Hippocampal formation (tissue), 2 donors: ENCODE measurements around the gene DEXI.

ENCODE experiments used
- DNase-seq, 2 donors: peaks; one replicate each; lab custom pipeline; 2025; lab: John Stamatoyannopoulos, UW

The DEXI gene

DNA sequence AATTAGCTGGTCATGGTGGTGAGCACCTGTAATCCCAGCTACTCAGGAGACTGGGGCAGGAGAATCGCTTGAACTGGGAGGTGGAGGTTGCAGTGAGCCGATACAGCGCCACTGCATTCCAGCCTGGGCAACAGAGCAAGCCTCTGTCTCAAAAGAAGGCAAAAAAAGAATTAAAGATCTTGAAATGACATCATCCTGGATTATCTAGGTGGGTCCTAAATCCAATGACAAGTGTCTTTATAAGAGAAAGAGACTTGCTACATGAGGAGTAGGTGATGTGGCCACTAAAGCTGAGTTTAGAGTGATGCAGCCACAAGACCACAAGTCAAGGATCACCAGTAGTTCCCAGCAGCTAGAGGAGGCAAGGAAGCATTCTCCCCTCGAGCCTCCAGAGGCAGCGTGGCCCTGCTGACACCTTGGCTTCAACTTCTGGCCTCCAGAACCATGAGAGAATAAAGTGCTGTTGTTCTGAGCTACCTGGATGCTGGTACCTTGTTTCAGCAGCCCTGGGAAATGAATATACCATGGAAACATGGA lies 49.4 kb downstream of the DEXI start:
- DNase-seq = no peak

DNA sequence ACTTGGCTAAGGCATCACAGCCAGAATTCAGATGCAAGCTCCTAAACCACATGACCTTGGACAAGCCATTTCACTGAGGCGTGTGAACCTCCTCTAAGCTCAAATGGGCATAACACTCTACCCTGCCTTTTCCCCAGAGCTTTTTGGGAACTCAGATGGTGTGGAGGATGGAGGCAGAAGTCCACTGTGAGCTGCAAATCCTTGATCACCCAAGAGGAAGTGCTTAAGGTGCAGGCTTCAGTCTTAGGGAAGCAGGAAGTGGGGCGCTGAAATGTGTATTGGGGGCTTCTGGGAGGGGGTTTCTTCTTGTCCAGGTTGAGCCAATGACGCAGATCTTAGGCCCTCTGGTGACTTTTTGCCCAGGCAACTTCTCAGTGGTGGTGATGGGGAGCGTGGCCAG lies 52.4 kb downstream of the DEXI start:
- DNase-seq = no peak

DNA sequence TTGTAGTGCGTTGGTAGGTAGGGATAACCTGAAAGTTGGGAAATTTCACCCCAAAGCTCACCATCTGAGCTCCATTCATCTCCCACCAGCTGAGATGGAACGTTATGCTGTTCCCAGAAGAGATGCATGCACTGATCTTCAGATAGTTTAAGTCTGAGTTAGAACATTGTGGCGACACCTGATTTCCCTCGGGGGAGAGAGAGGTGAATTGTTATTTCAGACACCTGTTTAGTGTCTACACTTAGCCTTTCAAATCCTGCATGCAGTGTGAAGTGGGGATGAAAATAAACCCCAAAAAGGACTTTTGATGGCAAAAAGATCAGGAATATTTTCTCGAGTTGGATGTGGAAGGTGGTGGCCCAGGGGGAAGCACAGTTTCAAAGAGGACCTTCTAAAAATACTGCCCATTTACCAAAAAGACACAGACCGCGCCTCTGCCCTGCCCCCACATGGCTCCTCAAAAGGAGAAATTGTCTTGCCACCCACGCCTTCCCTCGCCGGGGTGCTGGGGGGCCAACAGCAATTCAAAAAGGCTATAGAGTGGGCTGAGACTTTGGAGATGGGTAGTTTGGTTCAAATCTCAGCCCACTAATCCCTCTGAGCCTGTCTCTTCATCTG lies 53.8 kb downstream of the DEXI start:
- no peak for DNase-seq

DNA sequence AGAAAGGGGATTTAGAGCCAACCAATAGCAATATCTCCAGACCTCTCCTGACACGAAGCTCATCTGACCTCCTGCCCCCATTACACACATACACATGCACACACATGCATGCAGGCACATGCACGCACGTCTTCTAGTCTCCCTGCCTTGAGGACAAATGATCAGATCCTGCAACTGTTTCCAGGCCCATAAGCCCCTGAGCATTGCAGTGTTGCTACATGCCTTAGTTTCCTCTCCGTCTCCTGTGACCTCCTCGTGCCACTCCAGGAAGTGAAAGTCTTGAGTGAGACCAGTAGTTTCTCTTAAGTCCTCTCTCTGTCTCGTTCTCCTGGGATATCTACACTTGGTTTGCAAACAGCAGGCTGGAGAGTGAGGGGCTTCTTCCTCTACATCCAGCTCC lies 57.0 kb downstream of the DEXI start:
- no peak for DNase-seq

DNA sequence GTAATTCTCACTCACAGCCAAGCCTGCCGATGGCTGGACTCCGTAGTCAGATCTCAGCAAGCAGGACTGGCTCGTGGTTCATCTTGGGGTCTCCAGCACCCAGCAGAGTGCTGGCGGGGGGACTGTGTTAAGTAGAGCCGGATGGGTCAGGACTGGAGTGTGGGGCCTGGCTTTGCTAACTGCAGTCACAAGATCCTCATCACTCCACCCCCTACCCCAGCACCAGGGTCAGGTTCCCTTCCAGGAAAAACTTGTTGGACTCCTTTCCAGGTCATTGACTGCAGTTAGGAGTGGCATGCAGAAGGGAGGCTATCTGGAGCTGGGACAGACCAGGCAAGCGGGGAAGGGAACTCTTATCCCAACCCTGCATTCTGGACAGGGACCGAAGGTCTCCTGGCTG lies 59.3 kb downstream of the DEXI start:
- no peak for DNase-seq

DNA sequence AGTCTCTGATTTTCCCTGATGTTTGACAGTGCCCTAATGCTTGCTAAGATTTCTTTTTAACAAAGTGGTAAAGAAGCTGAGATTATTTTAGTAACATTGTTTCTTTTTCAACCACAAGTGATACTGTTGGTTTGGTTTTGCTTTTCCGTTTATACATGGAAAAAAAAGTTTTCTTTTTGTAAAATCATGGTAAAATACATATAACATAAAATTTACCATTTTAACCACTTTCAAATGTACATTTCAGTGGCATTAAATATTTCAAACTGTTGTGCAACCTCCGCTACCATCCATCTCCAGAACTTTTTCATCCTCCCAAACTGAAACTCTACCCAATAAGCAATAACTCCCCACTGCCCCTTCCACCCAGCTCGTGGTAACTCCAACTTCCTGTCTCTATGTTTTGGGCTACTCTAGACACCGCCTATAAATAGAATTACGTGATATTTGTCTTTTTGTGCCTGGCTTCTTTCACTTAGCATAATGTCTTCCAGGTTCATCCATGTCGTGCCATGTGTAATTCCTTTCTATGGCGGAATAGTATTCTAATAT lies 60.7 kb downstream of the DEXI start:
- no peak for DNase-seq

DNA sequence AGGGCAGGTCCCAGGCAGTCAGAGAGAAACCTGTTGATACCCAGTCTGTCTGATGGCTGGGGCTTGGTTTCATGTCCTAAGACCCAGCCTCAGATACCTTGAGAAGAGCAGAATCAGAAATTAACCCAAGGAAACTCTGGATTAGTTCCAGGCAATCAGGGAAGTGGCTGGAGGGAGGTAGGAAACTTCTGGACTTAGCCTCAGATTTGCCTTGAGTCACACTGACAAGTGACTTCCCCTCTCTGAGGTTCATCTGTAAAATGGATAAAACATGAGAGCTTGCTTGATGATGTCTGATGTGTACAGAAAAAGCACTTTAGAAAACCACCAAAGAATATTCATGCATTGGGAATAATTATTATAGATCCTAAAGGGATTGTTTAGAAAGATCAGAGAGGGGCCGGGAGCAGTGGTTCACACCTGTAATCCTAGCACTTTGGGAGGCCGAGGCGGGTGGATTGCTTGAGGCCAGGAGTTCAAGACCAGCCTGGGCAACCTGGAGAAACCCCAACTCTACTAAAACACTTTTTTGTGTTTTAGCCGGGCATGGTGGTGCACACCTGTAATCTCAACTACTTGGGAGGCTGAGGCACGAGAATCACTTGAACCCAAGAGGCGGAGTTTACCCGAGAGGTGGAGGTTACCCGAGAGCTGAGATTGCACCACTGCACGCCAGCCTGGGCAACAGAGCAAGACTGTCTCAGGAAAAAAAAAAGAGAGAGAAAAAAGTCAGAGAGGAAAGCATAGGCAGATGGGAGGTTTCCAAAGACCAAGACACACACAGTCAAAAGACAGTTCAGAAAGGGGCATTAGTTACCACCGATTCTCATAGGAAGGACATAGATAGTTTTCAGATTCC lies 61.4 kb downstream of the DEXI start:
- DNase-seq = no peak

DNA sequence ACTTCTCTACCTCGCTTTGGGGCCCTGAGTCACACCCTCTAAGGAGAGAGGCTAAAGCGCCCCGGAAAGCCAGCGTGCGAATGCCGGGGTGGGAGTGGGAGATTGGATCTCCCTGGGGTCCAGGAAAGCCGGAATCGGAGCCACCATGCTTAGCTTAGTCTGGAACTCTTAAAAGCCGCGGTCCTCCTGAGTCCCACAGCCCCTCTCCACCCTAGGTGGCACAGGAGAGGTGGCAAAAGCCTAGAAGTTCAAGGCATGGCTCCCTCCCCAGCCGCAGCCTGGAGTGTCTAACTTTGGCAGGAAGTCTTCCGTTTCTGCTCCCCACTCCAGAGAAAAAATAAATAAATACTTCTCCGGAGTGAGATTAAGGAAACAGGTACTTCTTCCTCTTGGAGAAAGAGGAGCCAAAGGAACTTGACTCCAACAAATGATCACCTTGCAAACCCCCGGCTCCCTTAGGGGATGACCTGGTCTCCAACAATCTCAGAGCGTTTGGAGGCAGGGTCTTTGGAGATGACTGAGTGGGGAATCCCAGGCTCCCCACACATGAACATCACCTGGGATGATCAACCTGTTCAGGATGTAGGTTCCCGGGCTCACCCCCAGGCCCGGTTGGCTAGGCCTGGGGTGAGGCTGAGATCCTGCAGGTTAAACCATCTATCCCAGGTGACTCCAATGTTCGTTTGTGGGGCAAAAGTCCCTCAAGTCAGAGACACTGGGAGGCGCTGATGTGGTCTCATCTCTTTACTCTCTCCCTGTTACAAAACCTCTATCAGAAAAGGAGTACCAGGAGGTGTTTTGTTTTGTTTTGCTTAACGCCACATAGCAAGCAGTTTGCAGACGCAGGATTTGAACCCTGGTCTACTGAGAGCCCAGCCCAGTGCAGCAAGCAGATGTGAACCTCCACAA lies 62.3 kb downstream of the DEXI start:
- no peak for DNase-seq
